Left lung (tissue), 10 donors: ENCODE measurements around the gene DOCK4. TPM values are rescaled to one million over a fixed set of nuclear protein-coding genes. Genes with fewer than 3 reads are reported as not detected.

Source experiments
- ATAC-seq: fragments of 200-7000 bp; cut with Tn5 transposase; one replicate; pipeline ENCODE4 v1.9.1; 2020; ENCODE audit warnings: moderate library complexity
- DNase-seq, 4 donors: peaks; one replicate each; pipeline ENCODE4 v3.0.0-alpha.2; 2013 to 2020
- H3K27ac ChIP-seq, 2 donors: fragments of 200-600 bp; sonication (generic) in 1 of 2; one replicate each; pipeline versions ENCODE4 v1.5.0 to v1.8.0; 2020 to 2021
- H3K27me3 ChIP-seq, 2 donors: fragments of 200-600 bp; sonication (generic) in 1 of 2; one replicate each; pipeline versions ENCODE4 v1.5.0 to v1.8.0; 2020 to 2021
- H3K36me3 ChIP-seq, 2 donors: fragments of 200-600 bp; sonication (generic) in 1 of 2; one replicate each; pipeline versions ENCODE4 v1.5.0 to v1.8.0; 2020 to 2021
- H3K4me1 ChIP-seq, 2 donors: fragments of 200-600 bp; one replicate each; pipeline ENCODE4 v1.8.0; 2021
- H3K4me3 ChIP-seq, 2 donors: fragments of 200-600 bp; sonication (generic) in 1 of 2; one replicate each; pipeline versions ENCODE4 v1.5.0 to v1.8.0; 2020 to 2021; ENCODE audit warnings: mild to moderate bottlenecking in 1 of 2
- H3K9me3 ChIP-seq, 2 donors: fragments of 200-600 bp; sonication (generic) in 1 of 2; one replicate each; pipeline versions ENCODE4 v1.5.0 to v1.8.0; 2020 to 2021
- intact Hi-C, 2 donors: fragments of 100-400 bp; cut with DNase I; formaldehyde crosslinking; loops; one replicate each; pipeline versions ENCODE4 v1.11.2 to v1.14.2; 2022
- polyA plus RNA-seq, 6 donors: library from polyadenylated mRNA; unstranded; fragments of 120-200 nt; gene quantifications; one replicate each; pipeline ENCODE4 v1.2.1, GENCODE V29; 2013; ENCODE audit not compliant: insufficient read length in 6 of 6
- total RNA-seq, 2 donors: library from RNA; stranded (reverse); fragmentation: NEBNext Ultra II Directional; extraction: Animal tissue kit (Norgen Biotek cat#: 25700); gene quantifications; one replicate each; pipeline ENCODE4 v1.2.1, GENCODE V29; 2021
- TF ChIP-seq, protein P1 (sequence below), 2 donors: fragments of 200-600 bp; sonication (generic) in 1 of 2; IDR thresholded peaks; one replicate each; pipeline versions ENCODE4 v1.5.0 to v1.8.0; 2021; ENCODE audit warnings: antibody characterized with exemption in 2 of 2
- donor health status: DM: no; HTN: yes; CAD: no.
- donor health status: DM: no; HTN: no; CAD: no.

Gene DOCK4
- total and polyA plus RNA-seq, 8 donors: 38.9 to 64.3 (median 52.5) TPM

DNA sequence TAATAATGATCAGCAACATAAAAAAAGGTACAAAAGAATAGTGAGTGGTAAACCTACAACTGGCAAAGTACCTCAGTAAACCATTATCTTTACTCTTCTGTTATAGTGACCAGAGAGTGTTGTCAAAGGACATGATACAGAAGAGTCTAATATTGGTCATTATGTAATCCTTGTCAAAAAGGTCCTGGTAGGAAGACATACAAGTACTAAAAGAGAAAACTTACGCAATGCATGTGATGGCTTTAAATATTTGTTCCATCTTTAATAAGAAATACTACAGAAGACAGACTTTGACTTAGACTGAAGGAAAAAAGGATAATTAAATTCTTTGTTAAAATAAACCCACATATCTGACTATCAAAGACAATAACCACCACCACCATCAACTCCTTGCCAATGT lies 6.5 kb downstream of the DOCK4 start:
- intact Hi-C loops: no loop called here
- Histone ChIP-seq H3K4me3 (no peak overlapping the region), H3K27ac (peak overlapping the region in 1 of 2 donors; percentile 24), H3K27me3 (peaks cover 0 to 7% of the 10 kb centered on the region in 2 donors), H3K4me1 (peaks cover 0 to 58% of the 10 kb centered on the region in 2 donors), H3K36me3 (no peaks in the 10 kb centered on the region), H3K9me3 (no peaks in the 10 kb centered on the region)
- ATAC-seq (no peak), DNase-seq (no peak)
- TF ChIP-seq, protein P1, sequence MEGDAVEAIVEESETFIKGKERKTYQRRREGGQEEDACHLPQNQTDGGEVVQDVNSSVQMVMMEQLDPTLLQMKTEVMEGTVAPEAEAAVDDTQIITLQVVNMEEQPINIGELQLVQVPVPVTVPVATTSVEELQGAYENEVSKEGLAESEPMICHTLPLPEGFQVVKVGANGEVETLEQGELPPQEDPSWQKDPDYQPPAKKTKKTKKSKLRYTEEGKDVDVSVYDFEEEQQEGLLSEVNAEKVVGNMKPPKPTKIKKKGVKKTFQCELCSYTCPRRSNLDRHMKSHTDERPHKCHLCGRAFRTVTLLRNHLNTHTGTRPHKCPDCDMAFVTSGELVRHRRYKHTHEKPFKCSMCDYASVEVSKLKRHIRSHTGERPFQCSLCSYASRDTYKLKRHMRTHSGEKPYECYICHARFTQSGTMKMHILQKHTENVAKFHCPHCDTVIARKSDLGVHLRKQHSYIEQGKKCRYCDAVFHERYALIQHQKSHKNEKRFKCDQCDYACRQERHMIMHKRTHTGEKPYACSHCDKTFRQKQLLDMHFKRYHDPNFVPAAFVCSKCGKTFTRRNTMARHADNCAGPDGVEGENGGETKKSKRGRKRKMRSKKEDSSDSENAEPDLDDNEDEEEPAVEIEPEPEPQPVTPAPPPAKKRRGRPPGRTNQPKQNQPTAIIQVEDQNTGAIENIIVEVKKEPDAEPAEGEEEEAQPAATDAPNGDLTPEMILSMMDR (IDR thresholded peaks at IDR 0.05): no peak

DNA sequence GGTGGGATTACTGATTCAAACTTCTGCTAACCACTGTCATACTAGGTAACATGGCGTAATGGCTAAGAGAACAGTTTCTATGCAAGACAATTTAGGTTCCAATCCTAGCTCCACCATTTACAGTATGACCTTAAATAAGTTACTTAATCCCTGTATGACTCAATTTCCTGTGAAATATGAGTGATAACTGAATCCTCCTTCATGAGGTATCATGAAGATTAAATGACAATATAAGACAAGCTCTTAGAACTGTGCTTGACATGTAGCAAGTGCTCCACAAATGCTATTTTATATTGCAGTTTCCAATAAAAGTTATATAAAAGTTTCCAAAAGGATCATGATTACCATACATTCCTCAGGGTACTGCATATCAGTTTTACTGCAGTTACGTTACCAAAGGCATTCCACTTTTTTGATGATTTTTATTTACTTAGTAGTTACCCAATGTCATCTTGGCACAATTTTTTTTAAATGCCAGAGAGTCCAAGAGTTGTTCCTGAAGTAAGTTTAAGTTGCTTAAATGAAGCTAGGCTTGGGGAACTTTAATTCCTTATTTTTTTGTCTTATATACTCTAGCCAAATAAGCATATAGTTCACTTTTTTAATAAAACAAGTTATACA lies 7.1 kb downstream of the DOCK4 start:
- intact Hi-C loops: no loop called here
- ATAC-seq (peak; percentile 29), DNase-seq (no peak)
- peak overlapping the region in 1 of 2 donors; percentile 24 for H3K27ac ChIP-seq
- H3K4me1 ChIP-seq: peaks cover 0 to 54% of the 10 kb centered on the region in 2 donors
- no peaks in the 10 kb centered on the region for H3K36me3 ChIP-seq
- peaks cover 0 to 5% of the 10 kb centered on the region in 2 donors for H3K27me3 ChIP-seq
- no peaks in the 10 kb centered on the region for H3K9me3 ChIP-seq
- TF ChIP-seq, protein P1 (IDR thresholded peaks at IDR 0.05): no peak
- no peak overlapping the region for H3K4me3 ChIP-seq

DNA sequence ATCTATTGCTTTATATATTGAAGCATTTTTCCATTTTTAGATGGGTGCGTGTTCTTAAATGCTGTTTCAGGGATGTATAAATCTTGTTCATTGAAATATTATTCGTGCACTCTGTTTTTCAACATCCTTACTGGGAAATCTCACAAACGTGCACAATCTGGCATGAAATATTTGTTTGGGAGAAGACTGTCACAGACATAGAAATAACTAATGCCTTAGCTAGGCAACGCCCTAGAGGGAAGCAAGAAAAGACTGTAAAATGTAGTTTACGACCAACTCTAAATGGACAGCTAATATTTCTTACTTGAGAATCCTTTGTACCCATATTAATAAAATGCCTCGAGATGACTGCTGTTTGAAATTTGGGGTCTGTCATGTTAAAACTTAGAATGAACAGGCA lies 8.9 kb downstream of the DOCK4 start:
- Histone ChIP-seq H3K36me3 (no peaks in the 10 kb centered on the region), H3K27ac (no peak overlapping the region), H3K9me3 (no peaks in the 10 kb centered on the region), H3K4me3 (no peak overlapping the region), H3K4me1 (peaks cover 0 to 47% of the 10 kb centered on the region in 2 donors), H3K27me3 (no peaks in the 10 kb centered on the region)
- intact Hi-C loops: no loop called here
- TF ChIP-seq, protein P1 (IDR thresholded peaks at IDR 0.05): no peak
- ATAC-seq (no peak), DNase-seq (no peak)

DNA sequence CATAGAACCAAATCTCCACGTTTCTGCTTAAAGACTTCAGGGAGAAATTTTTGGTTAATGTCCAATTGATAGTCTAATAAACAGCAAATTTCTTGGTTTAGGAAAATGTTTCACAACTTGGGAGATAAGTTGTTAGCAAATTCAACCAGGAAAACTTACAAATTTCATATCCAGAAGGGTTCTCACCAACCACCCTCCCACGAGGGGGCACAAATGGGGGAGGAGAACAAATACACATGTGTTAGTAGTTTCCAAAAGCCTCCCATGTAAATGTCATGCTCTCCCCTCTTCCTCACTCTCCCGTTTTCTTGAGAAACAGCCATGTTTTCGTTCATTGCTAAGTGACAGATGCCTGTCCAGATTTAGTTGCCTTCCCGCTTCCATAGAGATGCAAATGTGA lies 10.5 kb downstream of the DOCK4 start:
- Histone ChIP-seq H3K4me3 (no peak overlapping the region), H3K36me3 (no peaks in the 10 kb centered on the region), H3K9me3 (no peaks in the 10 kb centered on the region), H3K27ac (no peak overlapping the region), H3K4me1 (peaks cover 0 to 41% of the 10 kb centered on the region in 2 donors), H3K27me3 (no peaks in the 10 kb centered on the region)
- TF ChIP-seq, protein P1 (IDR thresholded peaks at IDR 0.05): no peak
- ATAC-seq: no peak
- intact Hi-C loops: no loop called here
- DNase-seq: no peak

DNA sequence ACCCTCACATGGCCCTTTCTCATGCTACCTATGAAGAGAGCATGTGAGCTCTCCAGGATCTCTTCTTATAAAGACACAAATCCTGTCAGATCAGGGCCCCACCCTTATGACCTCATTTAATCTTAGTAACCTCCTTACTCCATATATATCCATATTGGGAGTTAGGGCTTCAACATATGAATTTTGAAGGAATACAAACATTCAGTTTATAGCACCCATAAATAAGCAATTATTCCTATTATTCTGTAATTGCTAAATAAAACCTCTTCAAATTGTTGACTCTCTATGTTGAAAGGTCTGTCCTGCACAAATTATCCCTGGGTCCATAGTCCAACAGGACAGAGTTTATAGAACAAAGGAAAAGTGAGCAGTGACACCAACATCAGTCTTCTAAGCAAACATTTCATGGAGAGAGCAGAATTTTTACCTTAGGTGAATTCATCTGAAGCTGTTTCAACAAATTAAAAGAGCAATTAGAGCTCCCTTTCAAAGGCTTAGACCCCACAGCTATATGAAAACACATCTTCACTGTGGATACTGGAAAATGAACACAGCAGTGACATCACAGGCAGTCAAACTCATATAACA lies 12.2 kb downstream of the DOCK4 start:
- intact Hi-C loops: no loop called here
- DNase-seq (no peak), ATAC-seq (no peak)
- H3K4me3 ChIP-seq: no peak overlapping the region
- no peaks in the 10 kb centered on the region for H3K9me3 ChIP-seq
- TF ChIP-seq, protein P1 (IDR thresholded peaks at IDR 0.05): no peak
- H3K27me3 ChIP-seq: no peaks in the 10 kb centered on the region
- H3K4me1 ChIP-seq: peaks cover 0 to 31% of the 10 kb centered on the region in 2 donors
- H3K36me3 ChIP-seq: no peaks in the 10 kb centered on the region
- no peak overlapping the region for H3K27ac ChIP-seq
